ENCODE results near the gene NUDT19.
"Not testable (repeated sequence)": the region's sequence is repeated elsewhere in the genome, so short reads cannot be mapped to it uniquely, and the experiment has no call there.

DNA sequence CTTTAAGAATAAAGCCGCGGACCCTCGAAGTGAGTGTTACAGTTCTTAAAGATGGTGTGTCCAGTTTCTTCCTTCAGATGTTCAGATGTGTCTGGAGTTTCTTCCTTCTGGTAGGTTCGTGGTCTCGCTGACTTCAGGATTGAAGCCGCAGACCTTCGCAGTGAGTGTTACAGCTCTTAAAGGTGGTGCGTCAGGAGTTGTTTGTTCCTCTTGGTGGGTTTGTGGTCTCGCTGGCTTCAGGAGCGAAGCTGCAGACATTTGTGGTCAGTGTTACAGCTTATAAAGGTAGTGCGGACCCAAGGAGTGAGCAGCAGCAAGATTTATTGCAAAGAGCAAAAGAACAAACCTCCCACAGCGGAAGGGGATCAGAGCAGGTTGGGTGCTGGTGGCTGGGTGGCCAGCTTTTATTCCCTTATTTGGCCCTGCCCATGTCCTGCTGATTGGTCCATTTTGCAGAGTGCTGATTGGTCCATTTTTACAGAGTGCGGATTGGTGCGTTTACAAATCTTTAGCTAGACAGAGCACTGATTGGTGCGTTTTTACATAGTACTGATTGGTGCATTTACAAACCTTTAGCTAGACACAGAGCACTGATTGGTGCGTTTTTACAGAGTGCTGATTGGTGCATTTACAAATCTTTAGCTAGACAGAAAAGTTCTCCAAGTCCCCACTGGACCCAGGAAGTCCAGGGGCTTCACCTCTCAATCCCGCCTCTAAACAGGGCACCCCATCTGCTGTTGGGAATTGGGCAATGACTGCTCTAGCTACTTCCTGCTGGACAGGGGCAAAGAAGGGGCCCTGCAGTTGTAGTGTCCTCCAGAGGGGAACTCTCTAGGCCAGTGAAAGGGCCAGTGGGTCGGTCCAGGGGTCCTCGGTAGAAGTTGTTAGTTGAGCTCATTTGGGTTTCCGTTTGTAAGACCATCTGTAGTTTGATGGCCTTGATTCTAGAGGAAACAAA is 1.8 kb downstream of the NUDT19 start:
- TF ChIP-seq, protein P1, sequence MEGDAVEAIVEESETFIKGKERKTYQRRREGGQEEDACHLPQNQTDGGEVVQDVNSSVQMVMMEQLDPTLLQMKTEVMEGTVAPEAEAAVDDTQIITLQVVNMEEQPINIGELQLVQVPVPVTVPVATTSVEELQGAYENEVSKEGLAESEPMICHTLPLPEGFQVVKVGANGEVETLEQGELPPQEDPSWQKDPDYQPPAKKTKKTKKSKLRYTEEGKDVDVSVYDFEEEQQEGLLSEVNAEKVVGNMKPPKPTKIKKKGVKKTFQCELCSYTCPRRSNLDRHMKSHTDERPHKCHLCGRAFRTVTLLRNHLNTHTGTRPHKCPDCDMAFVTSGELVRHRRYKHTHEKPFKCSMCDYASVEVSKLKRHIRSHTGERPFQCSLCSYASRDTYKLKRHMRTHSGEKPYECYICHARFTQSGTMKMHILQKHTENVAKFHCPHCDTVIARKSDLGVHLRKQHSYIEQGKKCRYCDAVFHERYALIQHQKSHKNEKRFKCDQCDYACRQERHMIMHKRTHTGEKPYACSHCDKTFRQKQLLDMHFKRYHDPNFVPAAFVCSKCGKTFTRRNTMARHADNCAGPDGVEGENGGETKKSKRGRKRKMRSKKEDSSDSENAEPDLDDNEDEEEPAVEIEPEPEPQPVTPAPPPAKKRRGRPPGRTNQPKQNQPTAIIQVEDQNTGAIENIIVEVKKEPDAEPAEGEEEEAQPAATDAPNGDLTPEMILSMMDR (optimal IDR thresholded peaks at IDR 0.05 in 1 of 3, IDR thresholded peaks at IDR 0.05 in 1 of 3, conservative IDR thresholded peaks at IDR 0.05 in 1 of 3; ENCODE audit: extremely low read depth in 1 of 3, insufficient read depth in 2 of 3, low read length in 3 of 3), result not testable (repeated sequence)
- not testable (repeated sequence) for TF ChIP-seq EZH2 (IDR thresholded peaks at IDR 0.05; ENCODE audit: low read length)

Measured in keratinocyte (primary cell).